NCI-H2227 (cell line): ENCODE results near the gene GRM1.

ENCODE experiments used
- DNase-seq: peaks from one replicate; lab custom pipeline; 2025; ENCODE audit not compliant: unreplicated experiment; lab: John Stamatoyannopoulos, UW

GRM1 gene

DNA sequence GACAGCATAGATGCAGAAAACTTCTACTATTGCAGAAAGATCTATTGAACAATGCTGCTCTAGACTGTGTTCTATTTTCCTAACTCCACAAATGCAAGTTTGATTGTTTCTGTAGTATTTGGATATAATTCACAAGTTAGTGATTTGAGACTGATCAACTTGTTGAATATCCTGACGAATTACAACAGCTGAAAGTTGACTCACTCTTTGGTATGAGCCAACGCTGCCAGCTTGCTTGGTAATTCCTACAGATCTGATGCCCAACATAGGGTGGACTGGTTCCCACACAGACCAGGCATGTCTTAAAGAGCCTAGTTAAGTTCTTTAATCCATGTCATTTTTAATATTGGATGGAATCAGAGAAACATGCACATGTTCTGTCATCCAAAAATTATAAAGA, 283.7 kb downstream of the GRM1 start:
- no peak for DNase-seq

DNA sequence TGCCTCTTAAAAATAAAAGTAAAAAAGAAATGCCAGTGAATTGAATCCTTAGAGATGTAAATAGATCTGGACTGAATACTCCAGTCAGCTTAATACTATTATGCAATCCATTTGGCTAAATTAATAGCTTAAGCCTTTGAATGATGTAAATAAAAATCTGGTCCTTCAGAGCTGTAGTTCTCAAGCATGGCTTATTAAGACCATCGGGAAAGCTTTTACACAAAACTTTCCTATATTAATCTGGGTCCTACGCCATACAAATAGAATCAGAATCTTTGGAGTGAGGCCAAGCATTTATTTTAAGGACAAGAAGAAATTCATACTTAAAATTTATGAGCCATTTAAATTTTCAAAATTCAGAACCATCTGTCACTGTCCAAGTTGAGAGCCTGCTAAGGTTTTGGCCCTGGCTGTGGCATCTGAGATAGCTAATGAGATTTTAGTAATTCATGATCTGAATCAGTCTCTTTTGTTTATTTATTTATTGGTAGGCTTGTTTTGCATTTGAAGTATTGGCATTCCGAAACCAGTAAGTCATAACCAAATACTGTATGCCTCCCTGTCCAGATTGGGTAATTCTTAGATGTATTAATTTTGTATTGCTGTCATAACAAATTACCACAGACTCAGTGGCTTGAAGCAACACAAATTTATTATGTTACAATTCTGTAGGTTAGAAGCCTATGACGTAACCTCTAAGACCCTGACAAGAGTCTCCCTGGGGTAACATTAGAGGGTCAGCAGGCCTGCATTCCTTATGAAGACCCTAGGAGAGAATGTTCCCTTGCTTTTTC, 286.7 kb downstream of the GRM1 start:
- no peak for DNase-seq

DNA sequence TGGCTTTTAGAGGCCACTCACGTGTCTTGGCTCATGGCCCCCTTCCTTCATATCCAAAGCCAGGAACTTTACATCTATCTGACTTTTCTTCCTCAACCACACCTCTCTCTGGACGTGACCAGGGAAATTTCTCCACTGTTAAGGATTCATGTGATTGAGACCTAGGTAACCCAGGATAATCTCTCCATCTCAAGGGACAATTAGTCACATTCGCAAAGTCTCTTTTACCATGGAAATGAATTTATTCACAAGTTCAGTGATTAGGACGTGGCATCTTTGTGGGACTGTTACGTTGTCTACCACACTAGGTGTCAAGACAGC, 287.3 kb downstream of the GRM1 start:
- no peak for DNase-seq

DNA sequence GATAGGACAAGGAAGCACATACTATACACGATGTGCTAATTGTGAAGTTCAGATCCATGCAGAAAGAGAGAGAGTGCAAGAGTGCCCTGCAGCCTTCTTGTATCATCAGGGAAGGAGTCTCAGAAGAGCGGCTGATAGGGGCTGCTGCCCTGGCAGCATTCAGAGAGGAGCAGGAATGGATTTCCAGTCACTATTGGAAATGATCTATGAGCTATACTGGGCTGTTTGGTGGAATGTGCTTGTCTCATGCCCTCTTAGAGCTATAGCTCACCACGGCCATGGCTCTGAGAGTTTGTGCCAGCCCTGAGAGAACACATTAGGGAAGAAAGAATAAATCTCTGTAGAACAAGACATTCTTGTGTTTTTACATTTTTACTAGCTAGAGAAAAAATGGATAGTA, 302.2 kb downstream of the GRM1 start:
- DNase-seq = no peak

DNA sequence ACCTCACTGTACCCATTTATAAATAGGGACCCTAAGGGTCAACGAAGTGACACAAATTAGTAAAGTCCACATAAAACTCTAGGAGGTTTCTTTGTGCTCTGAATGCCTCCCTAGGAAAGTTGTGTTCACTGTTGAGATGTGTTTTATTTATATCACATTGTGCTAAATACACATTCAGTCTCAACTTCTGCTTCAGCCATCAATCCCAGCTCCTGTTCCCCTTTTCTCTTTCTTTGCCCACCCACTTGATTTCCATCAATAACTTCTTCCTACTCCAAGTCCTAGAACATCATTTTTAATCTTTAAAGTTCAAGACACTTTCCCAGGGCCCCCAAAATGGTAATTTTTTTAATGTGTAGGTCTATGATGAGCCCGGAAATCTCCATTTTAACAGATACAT, 306.5 kb downstream of the GRM1 start:
- no peak for DNase-seq

DNA sequence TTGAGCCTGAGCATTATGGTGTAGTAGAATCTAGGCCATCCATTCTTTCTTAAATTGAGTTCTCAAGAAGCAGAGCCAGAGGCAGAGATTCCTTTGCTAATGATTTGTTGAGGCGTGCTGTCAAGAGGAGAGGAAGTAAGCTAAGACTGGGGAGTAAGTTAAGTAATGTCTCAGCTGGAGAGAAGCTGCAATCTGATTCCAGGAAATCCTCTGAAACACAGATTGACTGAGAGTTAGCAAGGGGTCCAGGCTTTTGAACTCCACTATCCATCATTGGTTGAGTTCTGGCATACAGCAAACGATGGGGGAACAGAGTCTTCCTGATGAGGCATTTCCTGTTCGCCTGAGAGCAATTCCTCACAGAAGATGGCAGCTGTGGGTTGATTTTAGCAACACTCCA, 307.3 kb downstream of the GRM1 start:
- no peak for DNase-seq

GRCh38 chr6:146337376-146337775, 308.5 kb downstream of the GRM1 start:
- no peak for DNase-seq

DNA sequence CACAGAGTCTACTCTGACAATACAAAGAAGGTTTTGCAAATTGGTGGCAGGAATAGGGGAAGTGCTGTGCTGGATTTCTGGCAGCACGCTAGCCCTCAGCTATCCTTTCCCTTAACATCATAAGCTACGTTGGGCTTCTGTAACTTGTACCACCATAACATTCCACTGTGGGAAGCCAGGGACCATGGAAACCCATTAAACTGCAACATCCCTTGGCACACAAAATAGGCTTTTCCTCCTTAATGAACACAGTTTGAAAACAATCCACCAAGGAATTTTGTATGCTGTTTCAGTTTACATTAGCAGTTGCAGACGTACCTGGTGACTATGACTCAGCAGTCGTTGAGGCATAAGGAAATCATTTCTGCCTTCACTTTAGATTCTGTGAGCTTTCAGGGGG, 310.9 kb downstream of the GRM1 start:
- no peak for DNase-seq

GRCh38 chr6:146341493-146342230, 312.8 kb downstream of the GRM1 start:
- no peak for DNase-seq

GRCh38 chr6:146345598-146345997, 316.7 kb downstream of the GRM1 start:
- DNase-seq = no peak

DNA sequence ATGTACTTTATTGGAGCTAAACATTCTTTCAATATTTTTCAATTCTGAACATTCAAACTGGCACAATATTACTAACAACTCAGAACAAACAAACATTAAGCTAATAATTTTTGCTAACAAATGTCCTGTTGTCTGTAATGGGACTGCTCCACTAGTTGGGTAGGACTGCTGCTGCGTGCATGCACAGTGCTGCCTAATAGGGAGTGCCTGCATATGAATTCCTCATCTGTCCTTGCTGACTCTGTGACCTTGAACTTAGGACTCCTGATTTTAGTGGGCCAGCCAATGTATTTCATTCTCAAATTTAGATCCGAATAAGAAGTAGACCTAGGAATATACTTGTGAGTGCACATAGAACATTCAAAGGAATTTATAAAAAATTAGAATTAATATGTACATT, 318.2 kb downstream of the GRM1 start:
- DNase-seq = no peak

- no peak for DNase-seq
Observed at GRCh38 chr6:146347690-146348089, 318.8 kb downstream of the GRM1 start.

GRCh38 chr6:146351018-146351417, 322.2 kb downstream of the GRM1 start:
- DNase-seq = no peak

- no peak for DNase-seq
Observed at GRCh38 chr6:146352163-146352562, 323.3 kb downstream of the GRM1 start.

DNA sequence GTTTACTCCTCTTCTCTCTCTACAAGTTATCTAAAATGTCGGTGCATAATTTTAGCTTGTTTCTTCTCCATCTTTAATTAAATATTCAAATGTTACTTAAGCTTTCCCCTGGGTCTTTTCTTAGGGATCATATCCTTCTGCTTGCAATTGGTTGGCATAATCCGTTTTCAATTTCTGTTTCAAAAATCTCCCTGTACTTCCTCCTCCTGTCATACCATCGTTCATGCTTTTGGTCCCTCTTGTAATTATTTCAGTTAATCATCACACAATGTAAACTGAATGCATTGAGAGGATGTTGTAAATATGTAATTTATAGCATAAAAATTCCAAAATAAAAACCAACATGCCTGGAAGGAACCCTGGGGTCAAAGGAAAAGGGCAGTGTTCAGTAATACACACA, 325.6 kb downstream of the GRM1 start:
- no peak for DNase-seq

- DNase-seq = no peak
Observed at GRCh38 chr6:146355521-146356100, 326.7 kb downstream of the GRM1 start.

GRCh38 chr6:146357578-146358430, 328.9 kb downstream of the GRM1 start:
- no peak for DNase-seq

DNA sequence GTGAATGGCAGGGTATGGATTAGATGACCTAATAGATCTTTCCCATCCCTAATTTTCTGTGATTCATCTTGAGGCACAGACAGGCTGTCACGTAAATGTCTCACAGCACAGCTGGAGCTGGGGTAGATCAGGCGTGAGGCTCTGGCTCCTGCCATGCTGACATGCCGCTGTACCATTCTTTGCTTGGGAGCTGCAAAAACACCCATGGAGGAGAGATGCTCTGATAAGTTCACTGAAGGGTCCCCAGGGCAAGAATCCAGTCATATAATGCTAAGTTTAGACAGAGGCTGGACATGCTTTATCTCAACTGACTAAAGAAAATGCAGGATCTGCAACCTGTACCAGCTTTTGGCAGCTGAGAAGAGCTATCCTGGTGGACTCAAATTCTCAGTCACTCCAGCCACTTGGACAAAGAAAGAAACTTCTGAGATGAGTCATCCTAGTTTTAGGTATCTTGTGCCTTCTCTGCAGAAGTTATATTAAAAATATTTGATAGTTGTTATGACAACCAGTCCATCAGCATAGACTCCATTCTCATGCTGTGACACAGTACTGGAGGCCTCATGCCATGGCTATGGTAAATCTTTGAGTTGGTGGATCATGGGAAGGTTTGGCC, 329.7 kb downstream of the GRM1 start:
- no peak for DNase-seq

- no peak for DNase-seq
Observed at GRCh38 chr6:146359131-146359530, 330.3 kb downstream of the GRM1 start.

- no peak for DNase-seq
Observed at GRCh38 chr6:146361128-146361924, 332.5 kb downstream of the GRM1 start.
